Hepatic stellate cell (primary cell): Measurements from ENCODE around the gene AFAP1.
"Not testable (repeated sequence)": the region's sequence is repeated elsewhere in the genome, so short reads cannot be mapped to it uniquely, and the experiment has no call there.

Experiments used
- DNase-seq: peaks from one replicate; pipeline ENCODE4 v3.0.0; 2011; ENCODE audit warnings: low spot score

Gene AFAP1

DNA sequence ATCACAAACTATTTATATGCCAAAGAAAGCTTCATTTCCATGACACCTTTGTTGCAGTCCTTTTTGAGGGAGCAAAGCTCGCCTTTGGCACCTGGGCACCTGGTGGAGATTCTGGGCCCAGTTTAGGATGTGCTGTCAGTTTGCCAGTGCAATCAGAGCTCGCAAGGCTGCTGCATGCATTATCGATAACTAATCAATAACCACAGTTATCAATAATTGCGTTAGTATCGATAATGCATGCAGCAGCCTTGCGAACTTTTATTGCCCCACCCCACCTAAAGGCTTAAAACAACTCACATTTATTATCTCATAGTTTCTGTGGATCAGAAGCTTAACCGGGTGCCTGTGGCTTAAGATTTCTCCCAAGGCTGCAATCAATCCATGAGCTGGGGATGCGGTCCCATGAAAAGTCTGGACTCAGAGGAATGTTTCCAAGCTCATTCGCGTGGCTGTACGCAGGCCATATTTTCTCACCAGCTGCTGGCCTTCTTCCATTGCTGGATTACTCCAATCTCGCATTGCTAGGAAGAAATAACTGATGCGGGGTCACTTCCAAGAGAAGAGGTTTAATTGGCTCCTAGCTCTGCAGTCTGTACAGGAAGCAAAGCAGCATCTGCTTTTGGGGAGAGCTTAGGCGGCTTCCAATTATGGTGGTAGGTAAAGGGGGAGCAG is 6.2 kb upstream of the AFAP1 start:
- DNase-seq, result no peak

DNA sequence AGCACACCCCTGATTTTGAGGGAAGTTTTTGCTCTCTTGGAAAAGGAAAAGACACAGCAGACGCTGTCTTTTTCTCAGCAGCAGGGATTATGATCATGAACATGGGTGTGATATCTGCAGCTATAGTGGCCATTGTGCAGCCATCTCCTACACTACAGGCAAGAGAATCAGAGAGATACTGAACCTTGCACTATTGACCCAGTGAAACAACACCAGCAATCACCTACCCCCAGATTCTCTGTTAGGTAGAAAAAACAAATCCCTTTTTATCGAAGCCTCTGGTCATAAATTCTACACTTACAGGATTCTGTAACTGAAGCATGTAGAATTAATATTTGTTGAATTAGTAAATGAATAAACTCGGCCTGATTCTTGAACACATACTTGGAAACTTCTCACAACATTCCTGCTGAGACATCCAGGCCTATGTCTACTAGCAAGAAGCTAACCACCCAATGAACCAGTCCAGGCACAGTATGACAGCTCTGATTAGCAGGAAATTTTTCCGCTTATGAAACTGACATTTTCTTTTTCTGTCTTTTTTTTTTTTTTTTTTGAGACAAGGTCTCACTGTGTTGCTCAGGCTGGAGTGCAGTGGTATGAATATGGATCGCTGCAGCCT is 5.0 kb upstream of the AFAP1 start:
- no peak for DNase-seq

DNA sequence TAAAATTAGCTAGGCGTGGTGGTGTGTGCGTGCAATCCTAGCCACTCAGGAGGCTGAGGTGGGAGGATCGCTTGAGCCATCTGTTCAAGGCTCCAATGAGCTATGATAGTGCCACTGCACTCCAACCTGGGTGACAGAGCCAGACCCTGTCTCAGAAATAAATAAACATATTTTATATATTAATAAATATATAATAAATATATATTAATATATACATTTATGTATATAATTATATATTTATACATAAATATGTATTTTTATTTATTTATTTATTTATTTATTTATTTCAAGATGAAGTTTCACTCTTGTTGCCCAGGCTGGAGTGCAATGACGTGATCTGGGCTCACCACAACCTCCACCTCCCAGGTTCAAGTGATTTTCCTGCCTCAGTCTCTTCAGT is 4.0 kb upstream of the AFAP1 start:
- not testable (repeated sequence) for DNase-seq

DNA sequence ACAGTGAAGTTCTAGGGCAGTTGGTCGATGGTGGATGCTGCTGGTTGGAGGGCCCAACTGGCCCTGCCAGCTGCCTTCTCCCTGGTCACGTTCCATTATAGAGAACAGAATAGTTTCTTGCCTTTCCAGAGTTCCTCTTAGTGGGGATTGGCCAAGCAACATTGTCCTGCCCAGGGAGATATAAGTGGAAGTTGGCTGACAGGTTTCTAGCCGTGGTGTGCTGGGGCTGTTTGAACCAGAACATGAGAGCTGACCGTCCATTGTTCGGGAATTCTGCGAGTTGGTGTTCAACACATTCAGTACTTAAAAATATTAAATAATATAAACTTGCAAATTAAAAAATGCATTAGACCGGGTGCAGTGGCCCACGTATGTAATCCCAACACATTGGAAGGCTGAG is 3.5 kb upstream of the AFAP1 start:
- no peak for DNase-seq

DNA sequence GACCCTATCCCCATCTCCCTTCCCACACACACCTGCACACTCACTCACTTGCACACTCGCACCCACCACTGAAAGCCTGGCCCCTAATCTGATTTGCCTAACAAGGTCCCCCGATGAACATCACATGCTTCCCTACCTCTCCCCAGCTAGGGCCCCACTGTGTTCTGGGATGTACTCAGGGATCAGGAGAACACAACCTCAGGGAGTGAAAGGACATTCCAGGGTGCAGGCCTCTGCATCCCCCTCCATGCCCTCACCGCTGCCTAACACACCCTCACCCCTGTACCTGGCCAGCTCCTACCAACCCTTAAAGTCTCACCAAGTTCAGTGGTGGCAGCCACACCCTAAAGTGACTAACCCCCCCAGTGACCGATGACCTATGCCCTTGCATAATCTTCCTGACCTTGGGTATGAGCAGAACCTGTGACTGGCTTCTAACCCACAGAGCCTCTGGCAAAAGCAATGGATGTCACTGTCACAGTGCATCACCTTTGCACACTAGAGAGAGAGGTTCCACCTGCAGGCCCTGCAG is 2.4 kb upstream of the AFAP1 start:
- no peak for DNase-seq

DNA sequence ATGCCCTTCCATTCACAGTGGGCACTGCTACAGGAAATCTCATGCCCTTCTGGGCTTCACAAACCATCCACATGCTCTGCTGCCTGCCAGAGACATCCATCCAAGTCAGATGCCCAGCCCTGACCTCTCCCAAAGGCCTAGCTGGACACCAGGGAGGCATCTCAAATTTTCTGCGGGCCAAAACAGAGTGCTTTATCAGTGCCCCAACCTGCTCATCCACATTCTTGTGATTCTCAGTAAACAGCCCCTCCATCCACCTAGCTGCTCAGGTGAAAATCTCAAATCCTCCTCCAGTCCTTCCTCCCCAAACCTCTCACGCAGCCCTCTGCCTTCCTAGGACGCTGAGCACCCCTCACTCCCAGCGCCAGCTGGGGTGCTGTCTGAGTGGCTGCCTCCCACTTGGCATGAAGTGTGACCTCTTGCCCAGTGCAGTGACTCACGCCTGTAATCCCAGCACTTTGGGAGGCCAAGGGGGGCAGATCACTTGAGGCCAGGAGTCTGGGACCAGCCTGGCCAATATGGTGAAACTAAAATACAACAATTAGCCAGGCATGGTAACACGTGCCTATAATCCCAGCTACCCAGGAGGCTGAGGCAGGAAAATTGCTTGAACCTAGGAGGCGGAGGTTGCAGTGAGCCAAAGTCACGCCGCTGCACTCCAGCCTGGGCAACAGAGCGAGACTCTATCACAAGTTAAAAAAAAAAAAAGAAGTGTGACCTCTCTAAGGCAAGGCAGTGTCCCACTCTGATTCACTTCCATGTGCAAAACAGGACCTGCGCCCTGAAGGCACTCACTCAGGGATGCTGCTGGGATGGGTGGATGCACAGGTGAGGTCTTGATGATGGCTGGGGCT is 1.7 kb upstream of the AFAP1 start:
- DNase-seq, result no peak

DNA sequence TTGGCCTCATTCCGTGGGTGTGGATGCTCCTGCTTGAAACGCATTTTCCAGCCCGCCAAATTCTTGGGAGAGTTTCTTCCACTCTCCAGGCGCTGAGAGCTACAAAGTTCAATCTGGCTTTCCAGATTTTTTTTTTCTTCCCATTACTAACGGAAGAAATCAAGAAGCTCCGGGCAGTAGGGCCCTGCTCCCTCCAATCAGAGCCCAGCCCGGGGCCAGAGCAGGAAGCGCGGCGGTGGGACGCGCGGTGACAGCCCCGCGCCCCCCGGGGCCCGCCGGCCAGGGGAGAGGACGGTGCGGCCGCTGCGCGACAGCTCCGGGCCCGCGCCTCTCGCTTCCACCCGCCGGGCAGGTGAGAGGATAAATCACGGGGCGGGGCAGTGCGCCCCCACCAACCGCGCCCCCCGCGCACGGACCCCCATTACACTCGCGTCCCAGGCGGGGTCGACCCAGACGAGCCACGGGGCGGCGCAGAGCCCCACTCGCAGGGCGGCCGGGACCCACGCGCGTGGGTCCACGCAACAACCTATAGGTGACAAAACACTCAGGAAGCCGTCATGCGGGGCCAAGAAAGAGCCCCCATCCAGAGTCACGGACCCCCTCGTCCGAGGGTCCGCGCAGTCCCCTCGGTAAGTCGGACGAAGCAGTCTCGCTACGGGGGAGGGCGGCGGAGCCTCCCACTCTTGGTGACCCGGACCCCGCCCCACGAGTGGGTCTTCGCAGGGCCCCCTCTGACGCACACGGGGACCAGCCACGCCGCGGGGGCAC is 868 bp downstream of the AFAP1 start:
- peak; percentile 76 for DNase-seq

DNA sequence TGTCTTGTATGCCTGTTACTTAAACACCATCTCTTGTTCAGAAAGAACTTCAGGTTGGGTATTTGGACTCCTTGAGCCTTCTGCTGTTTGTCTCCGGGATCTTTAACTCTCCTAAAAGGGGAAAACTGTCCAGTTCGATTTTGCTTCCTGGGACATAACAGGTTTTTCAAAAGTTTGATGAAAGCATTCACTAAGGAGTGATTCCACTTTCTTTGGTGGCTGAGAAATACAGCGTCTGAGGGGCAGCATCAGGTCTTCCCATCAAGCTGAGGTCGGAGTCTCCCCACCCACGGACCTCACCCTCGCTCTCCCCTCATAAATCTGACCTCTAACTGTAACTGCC is 1.4 kb downstream of the AFAP1 start:
- DNase-seq, result no peak

DNA sequence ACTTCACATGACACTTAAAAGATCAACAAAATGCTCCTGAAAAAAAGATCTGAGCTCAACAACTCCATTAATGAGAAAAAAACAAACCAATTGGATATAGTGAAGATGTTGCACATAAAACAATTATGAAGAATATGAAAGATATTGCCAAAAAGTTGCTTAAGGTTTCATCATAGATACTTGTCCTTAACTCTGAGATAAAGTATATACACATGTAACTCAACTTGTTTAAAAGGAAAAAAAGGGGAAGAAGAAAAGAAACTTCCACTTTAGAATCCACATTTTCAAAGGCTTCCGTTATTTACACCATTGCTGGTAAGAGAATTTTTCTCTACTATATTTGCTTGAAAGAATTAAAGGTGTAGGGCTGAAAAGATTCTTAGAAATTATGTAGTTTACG is 2.7 kb downstream of the AFAP1 start:
- no peak for DNase-seq

DNA sequence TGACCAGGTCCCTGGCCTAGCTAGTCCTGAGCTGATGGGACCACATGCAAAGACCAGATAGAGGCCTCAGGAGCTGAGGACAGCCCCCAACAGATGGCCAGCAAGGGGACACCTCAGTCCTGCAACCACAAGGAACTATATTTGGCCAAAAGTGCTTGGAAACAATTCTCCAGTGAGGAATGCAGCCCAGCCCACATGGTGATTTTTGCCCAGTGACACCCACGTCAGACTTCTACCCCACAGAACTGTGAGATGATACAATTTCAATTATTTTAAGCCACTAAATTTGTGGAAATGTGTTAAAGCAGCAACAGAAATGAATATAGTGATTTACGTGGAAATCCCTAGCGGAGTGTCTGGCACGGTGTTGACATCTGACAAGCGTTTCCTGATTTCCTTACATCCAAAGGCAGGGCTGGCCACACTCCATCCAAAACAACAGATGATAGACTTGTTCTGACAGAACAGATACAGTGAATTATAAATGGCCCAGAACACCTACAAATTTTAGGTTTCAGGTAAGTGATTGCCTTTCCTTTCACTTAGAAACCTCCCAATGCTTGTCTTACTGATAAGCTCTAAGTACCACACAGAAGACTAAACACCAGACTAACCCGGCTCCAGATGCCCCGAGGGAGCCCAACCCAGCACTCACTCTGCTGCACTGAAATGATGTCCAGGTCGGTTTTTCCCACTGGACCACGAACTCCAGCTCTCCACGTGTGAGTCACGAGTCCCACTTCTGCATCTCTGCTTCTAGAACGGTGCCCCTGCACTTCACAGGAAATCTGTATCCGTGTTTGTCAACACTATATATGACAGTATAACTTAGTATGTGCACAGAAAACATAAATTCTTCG is 5.8 kb downstream of the AFAP1 start:
- DNase-seq, result no peak

DNA sequence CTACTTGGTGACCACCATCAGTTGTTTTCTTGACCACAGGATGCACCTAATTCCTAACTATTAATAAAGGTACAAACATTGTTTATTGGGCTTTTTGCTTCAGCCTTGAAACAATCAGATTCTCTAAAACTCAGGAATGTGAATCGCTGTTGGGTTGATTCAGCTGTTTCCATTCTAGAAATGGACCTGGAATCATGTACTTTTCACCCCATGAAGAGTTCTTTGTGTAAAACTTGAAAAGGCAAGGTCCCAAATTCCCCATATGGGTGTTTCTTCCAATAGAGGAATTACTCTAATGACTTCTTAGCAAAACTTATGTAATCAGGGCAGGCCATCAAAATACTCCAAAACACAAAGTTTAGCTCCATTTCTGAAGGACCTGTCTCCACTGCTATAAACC is 7.4 kb downstream of the AFAP1 start:
- no peak for DNase-seq

DNA sequence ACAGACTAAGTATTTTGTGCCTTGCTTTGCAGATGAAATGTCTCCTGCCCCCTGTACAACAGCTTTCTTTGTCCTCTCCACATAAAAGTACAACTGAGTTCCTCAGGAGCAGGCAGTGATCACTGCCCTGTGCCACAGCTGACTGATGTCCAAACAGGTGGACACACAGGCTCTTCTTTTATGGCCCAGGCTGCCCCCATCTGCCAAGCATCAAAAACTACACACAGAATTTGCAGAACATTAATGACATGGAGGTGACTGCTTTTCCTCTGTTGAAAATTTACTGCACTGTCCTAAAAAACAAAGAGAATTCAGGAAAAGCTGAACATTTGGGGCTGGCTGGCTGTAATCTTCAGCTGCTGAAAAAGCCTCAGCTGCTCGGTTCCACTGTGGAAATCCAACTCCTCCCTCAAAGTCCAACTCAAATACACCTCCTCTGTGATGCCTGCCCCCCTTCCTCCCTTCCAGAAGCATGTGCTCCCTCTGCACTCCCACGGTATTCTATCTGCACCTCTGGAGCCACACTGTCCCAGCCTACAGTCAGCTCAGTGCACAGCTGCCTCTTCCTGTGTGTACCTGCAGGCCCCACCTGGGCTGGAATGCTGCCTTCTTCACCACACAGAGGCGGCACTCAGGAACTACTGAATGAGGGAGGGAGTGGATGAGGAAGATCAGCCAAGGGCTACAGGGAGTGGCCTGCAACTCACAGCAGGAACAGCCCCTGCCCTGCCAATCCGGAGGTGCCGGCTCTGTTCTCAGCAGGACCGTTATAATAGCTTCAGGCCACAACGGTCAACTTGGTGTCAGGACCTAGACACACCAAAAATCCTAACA is 10.3 kb downstream of the AFAP1 start:
- peak; percentile 34 for DNase-seq

DNA sequence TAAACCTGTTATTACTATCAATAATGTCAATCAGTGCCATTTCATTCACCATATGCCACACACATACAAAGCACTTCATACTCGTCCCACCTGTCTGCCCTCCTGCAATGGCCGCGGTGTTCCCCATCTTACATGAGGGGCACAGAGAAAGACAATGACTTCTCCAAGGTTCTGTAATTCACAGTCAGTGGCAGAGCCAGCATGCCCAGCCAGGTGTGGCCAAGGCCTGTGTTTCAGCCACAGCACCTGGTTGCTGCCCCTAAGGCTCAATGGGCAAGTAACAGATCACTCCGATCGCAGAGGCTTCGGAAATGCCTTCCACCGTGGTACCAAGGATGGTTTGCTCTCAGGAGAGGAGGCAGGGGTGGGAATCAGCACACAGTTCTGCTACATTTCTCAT is 10.9 kb downstream of the AFAP1 start:
- DNase-seq, result no peak

DNA sequence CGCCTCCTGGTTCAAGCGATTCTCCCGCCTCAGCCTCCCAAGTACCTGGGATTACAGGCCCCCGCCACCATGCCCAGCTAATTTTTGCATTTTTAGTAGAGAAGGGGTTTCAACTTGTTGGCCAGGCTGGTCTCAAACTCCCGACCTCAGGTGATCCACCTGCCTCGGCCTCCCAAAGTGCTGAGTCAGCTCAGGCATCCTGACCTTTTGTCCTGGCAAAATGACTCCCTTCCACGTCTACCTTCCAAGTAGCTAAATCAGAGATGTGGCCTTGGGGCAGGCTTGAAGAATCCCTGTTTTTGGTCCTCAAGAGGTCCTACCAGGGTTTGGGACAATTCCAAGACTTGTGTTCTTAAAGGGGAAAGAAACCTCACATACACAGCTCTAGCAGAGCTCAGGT is 12.8 kb downstream of the AFAP1 start:
- DNase-seq, result no peak

DNA sequence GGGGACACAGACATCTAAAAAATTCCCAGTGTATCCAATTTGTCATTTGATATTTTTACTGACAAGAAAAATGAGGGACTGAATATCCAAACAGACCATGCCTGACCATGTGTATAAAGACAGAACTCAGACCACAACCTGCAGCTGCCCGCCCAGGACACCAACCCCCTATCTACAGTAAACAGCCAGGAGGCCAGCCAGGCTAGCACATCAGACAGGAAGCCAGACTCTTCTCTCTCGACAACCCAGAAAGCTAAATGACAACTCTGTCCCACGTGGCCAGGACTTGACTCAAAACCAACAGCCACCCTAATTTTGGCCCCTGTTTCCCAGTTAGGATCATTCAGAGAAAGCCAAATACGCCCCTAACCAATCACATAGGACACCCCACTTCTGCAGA is 15.1 kb downstream of the AFAP1 start:
- DNase-seq, result peak; percentile 37

DNA sequence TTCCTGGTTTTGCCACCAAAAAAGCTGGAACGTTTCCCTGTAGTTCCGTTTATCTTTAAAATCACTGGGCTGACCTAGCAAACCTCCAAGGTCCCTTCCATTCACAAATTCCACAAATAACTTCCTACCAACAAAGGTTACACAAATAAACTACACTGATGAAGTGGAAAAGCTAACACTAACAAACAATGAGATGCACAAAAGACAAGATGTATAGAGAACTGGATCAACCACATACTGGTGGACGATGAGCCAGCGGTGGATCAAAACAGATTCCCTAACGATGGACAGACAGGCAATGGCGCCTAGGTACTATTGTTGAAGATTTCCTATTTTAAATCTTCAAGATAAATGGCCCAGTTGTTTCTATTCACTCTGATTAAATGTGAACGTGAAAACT is 15.5 kb downstream of the AFAP1 start:
- peak; percentile 34 for DNase-seq

DNA sequence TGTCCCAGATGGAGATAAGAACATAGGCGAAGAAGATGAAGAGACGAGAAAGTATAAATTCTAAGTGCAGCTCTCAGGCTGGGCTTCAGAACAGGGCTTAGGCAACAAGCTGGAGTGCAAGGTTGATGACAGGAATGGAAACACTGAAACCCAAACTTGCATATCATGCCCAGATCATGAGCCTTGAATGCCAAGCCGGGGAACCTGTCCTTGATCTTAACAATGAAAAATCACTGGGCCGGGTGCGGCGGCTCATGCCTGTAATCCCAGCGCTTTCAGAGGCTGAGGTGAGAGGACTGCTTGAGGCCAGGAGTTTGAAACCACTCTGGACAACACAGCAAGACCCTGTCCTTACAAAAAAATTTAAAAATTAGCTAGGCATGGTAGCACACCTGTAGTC is 17.2 kb downstream of the AFAP1 start:
- DNase-seq, result no peak

DNA sequence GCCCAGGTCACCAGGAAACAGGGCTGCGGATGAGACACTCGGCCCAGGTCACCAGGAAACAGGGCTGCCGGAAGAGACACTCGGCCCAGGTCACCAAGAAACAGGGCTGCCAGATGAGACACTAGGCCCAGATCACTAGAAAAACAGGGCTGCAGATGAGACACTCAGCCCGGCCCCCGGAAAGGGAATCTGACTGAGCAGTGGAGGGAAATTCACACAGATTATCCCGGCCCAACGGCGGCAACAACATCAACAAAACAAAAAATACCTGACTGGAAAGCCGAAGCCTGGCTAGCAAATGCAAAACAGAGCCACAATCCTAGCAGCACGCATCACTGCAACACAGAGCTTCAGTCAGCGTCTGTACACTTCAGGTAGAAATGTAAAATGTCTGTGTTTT is 20.7 kb downstream of the AFAP1 start:
- DNase-seq, result no peak

DNA sequence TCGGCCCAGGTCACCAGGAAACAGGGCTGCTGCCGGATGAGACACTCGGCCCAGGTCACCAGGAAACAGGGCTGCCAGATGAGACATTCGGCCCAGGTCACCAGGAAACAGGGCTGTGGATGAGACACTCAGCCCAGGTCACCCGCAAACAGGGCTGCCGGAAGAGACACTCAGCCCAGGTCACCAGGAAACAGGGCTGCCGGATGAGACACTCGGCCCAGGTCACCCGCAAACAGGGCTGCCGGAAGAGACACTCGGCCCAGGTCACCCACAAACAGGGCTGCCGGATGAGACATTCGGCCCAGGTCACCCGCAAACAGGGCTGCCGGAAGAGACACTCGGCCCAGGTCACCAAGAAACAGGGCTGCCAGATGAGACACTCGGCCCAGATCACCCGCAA is 21.5 kb downstream of the AFAP1 start:
- not testable (repeated sequence) for DNase-seq

DNA sequence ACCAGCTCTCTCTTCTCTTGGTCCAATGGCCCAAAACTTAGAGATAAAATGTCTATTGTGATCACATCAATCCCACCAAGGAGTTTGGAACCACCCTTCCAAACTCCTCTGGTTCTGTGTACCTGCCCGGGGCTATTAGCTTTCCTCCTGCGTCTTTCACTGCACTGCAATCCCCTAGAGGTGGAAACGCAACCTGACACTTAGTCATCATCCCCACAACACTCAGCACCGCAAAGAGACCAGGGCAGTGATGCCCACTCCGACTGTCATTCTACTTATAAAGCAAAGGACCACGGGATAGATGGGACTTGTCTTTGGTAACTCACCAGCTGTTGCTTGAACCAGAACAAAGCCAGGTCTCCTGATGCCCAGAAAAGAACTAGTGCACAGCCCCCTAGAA is 22.0 kb downstream of the AFAP1 start:
- no peak for DNase-seq

DNA sequence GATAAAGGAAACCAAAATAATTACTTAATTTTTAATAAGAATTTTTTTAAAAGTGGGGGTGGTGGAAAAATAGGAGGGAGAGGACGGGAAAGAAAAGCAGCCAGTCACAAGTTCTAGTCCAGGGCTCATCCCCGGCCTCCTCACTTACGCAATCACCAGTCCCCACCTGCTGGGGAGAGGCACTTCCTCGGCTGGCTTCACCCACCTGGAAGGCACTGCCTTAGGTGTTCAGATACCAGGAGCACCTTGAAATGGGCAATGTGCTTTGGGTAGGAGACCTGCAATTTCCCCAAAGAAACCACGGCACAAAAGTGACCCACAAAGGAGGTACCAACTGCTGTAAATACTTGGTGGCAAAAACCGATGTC is 23.8 kb downstream of the AFAP1 start:
- DNase-seq, result no peak
